ENCODE data around the gene MAMLD1. TPM values are rescaled to one million over a fixed set of nuclear protein-coding genes. Genes with fewer than 3 reads are reported as not detected.

Gene MAMLD1
- total and polyA plus RNA-seq, 2 donors (not counting 3 experiments of a cell fraction or from before 2014, with no cell fraction given): 2.5 to 5.6 TPM

DNA sequence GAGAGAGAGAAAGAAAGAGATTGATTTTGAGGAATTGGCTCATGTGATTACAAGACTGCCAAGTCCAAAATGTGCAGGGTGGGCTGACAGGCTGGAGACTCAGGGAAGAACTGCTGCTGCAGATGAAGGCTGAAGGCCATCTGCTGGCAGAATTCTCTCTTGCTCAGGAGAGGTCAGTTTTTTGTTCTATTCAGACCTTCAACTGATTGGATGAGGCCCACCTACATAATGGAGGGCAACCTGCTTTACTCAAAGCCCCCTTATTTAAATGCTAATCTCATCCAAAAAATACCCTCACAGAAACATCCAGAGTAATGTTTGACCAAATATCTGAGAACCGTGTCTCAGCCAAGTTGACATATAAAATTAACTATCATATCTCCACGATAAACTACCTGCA is 38.2 kb upstream of the MAMLD1 start:
- dilution Hi-C loops (cut with MboI; ENCODE audit: extremely low pct_ligation_motif_present, low sequenced_read_pairs) (no loop called here), intact Hi-C loops (cut with micrococcal nuclease) (loop anchor here (1.0 to 5.0 kb wide), 2 partner anchors 37 to 123 kb away; no protein-coding TSS in a partner anchor)
- no peaks in the 10 kb centered on the region for H3K27me3 ChIP-seq (ENCODE audit: control insufficient read depth in 2 of 2, insufficient read depth in 2 of 2, low read length in 2 of 2)
- no peak overlapping the region for H3K9ac ChIP-seq (replicated peaks; ENCODE audit: extremely low read depth, insufficient read depth, low read length)
- peak overlapping the region; percentile 1 for H3K4me2 ChIP-seq (ENCODE audit: insufficient read depth, low read length)
- H3K36me3 ChIP-seq (ENCODE audit: control insufficient read depth in 2 of 2, extremely low read depth in 1 of 2, insufficient read depth in 2 of 2, low read length in 2 of 2): no peaks in the 10 kb centered on the region
- H4K20me1 ChIP-seq (replicated peaks; ENCODE audit: control insufficient read depth, extremely low read depth, insufficient read depth, low read length): no peaks in the 10 kb centered on the region
- DNase-seq (ENCODE audit: low read depth, low spot score): no peak
- BruUV-seq (replicated peaks): no TSS peak
- ChIA-PET POLR2A (no interaction called here), CTCF (interaction anchor here (0.9 kb wide), 1 partner anchor 124 kb away, joined by 4 read pairs; no protein-coding TSS in a partner anchor)
- TF ChIP-seq POLR2A (IDR thresholded peaks at IDR 0.05; ENCODE audit: low read depth, low read length): no peak
- TF ChIP-seq, protein P1, sequence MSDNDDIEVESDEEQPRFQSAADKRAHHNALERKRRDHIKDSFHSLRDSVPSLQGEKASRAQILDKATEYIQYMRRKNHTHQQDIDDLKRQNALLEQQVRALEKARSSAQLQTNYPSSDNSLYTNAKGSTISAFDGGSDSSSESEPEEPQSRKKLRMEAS (IDR thresholded peaks at IDR 0.05; ENCODE audit: insufficient read depth, insufficient read length): no peak
- no peak for TF ChIP-seq MYC (IDR thresholded peaks at IDR 0.05; ENCODE audit: low read depth, low read length)
- no peak for TF ChIP-seq EZH2 (IDR thresholded peaks at IDR 0.05; ENCODE audit: borderline replicate concordance, low read depth, low read length, severe bottlenecking)
- no peak for TF ChIP-seq CTCF (IDR thresholded peaks at IDR 0.05; ENCODE audit: extremely low read depth in 1 of 2, insufficient read depth in 1 of 2, low read depth in 1 of 2, low read length in 2 of 2)
- H3K4me3 ChIP-seq (replicated peaks in 1 of 3; ENCODE audit: insufficient read depth in 1 of 3, low read depth in 1 of 3, low read length in 3 of 3): no peak overlapping the region
- H3K79me2 ChIP-seq (ENCODE audit: control insufficient read depth, insufficient read depth, low read length): no peaks in the 10 kb centered on the region
- no peaks in the 10 kb centered on the region for H3K9me1 ChIP-seq (replicated peaks; ENCODE audit: control insufficient read depth, extremely low read depth, insufficient read depth, low read length)
- peaks cover 31% of the 10 kb centered on the region for H3K4me1 ChIP-seq (ENCODE audit: control insufficient read depth, extremely low read depth, insufficient read depth, low read length)
- no peaks in the 10 kb centered on the region for H3K9me3 ChIP-seq (replicated peaks; ENCODE audit: control insufficient read depth, insufficient read depth, low read length)
- H3K27ac ChIP-seq (ENCODE audit: insufficient read depth, low read depth, low read length): peak overlapping the region; percentile 35
- FAIRE-seq: no peak
- no peak overlapping the region for H2AFZ ChIP-seq (ENCODE audit: low read depth, low read length)

Data from endothelial cell of umbilical vein (primary cell).